Stomach (tissue), 9 donors: Measurements from ENCODE around the gene TMED7. TPM values are rescaled to one million over a fixed set of nuclear protein-coding genes. Genes with fewer than 3 reads are reported as not detected.
A peak's percentile ranks its signal among the peaks of the same experiment; 100 is the strongest.

Source experiments
- DNase-seq, 2 donors: peaks; one replicate each; pipeline versions ENCODE4 v3.0.0 to v3.0.0-alpha.2; 2013 to 2019
- H3K27ac ChIP-seq, 5 donors: fragments of 200-600 bp in 4 of 5; sonication (generic) in 4 of 5; one replicate each; pipeline ENCODE4 v1.5.1; 2013 to 2019; ENCODE audit warnings: mild to moderate bottlenecking in 1 of 5, moderate library complexity in 1 of 5
- H3K27me3 ChIP-seq, 3 donors: fragments of 200-600 bp; sonication (generic); one replicate each; pipeline ENCODE4 v1.5.1; 2017 to 2019; ENCODE audit warnings: mixed run types in 1 of 3
- H3K36me3 ChIP-seq, 4 donors: fragments of 200-600 bp; sonication (generic); 1 replicate in 3 of 4; 2 replicates in 1 of 4; pipeline ENCODE4 v1.5.1; 2016 to 2019
- H3K4me1 ChIP-seq, 4 donors: fragments of 200-600 bp; sonication (generic); one replicate each; pipeline ENCODE4 v1.5.1; 2016 to 2019
- H3K4me3 ChIP-seq, 4 donors: fragments of 200-600 bp; sonication (generic) in 3 of 4; one replicate each; pipeline ENCODE4 v1.5.1; 2016 to 2019; ENCODE audit warnings: mild to moderate bottlenecking in 1 of 4
- H3K9me3 ChIP-seq, 4 donors: fragments of 200-600 bp; sonication (generic); one replicate each; pipeline ENCODE4 v1.5.1; 2016 to 2019
- EP300 ChIP-seq: sonication (generic); formaldehyde crosslinking; IDR thresholded peaks from one replicate; pipeline ENCODE4 v1.6.1; 2017; ENCODE audit warnings: antibody characterized with exemption
- POLR2A ChIP-seq, 4 donors: fragments of 450-650 bp; IDR thresholded peaks; one replicate each; pipeline ENCODE4 v1.6.1; 2016; ENCODE audit warnings: antibody characterized with exemption in 4 of 4, control low read depth in 2 of 4, mild to moderate bottlenecking in 1 of 4, moderate library complexity in 1 of 4
- POLR2AphosphoS5 ChIP-seq, 3 donors: sonication (generic); formaldehyde crosslinking; IDR thresholded peaks; one replicate each; pipeline ENCODE4 v1.6.1; 2016; ENCODE audit warnings: antibody characterized with exemption in 3 of 3
- WGBS, 5 donors: extraction: QIAGEN DNeasy Blood & Tissue Kit in 3 of 5; methylation state at CpG; one replicate each; pipeline versions ENCODE4 v1.1.5 to v1.1.7; 2013 to 2018; 5-methylcytosine and 5-hydroxymethylcytosine counted together
- intact Hi-C: fragments of 100-400 bp; cut with DNase I; formaldehyde crosslinking; loops from one replicate; pipeline ENCODE4 v1.15.1; 2023; ENCODE audit warnings: low total_unique reads
- polyA plus RNA-seq, 3 donors: library from polyadenylated mRNA; stranded (reverse); fragments of 200-250 nt; gene quantifications; one replicate each; pipeline ENCODE4 v1.2.3, GENCODE V29; 2013
- total RNA-seq, 5 donors: library from RNA; depleted of rRNA; stranded (reverse); fragments of >200 nt; gene quantifications; one replicate each; pipeline versions ENCODE4 v1.1.0 to v1.2.3, GENCODE V29; 2014 to 2016
- TF ChIP-seq, protein P1 (sequence below), 7 experiments: fragments of 450-650 bp in 4 of 7; fragments of 200-600 bp in 3 of 7; sonication (generic) in 3 of 7; IDR thresholded peaks; one replicate each; pipeline ENCODE4 v1.5.1; 2016 to 2019; ENCODE audit warnings: antibody characterized with exemption in 7 of 7, control low read depth in 2 of 7, mild to moderate bottlenecking in 1 of 7
- donor health status: healthy with polysubstance abuse.
- donor health status: Bipolar disorder and iron deficiency.
- donor health status: healthy.

The TMED7 gene
- total and polyA plus RNA-seq, 8 donors: 9.8 to 169 (median 27.8) TPM

DNA sequence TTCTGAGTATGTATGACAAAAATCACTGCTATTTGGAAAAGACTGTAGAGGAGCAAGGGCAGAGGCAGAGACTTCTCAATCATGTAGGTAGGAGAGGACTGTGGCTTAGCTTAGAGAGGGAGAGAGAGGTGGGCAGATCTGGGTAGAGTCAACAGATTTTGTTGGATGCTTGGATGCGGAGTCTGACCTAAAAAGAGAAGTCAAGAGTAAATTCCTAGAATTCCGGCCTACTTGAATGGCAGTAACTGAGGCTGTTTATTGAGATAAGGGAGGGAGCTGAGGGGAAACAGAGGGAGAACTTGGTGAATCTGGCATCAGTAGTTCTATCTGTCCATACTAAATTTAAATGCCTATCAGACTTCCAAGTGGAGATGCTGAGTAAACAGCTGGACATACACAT lies 25.9 kb downstream of the TMED7 start:
- no peak for DNase-seq
- TF ChIP-seq POLR2AphosphoS5 (IDR thresholded peaks at IDR 0.05) (no peak), EP300 (no peak), POLR2A (IDR thresholded peaks at IDR 0.05) (no peak)
- TF ChIP-seq, protein P1, sequence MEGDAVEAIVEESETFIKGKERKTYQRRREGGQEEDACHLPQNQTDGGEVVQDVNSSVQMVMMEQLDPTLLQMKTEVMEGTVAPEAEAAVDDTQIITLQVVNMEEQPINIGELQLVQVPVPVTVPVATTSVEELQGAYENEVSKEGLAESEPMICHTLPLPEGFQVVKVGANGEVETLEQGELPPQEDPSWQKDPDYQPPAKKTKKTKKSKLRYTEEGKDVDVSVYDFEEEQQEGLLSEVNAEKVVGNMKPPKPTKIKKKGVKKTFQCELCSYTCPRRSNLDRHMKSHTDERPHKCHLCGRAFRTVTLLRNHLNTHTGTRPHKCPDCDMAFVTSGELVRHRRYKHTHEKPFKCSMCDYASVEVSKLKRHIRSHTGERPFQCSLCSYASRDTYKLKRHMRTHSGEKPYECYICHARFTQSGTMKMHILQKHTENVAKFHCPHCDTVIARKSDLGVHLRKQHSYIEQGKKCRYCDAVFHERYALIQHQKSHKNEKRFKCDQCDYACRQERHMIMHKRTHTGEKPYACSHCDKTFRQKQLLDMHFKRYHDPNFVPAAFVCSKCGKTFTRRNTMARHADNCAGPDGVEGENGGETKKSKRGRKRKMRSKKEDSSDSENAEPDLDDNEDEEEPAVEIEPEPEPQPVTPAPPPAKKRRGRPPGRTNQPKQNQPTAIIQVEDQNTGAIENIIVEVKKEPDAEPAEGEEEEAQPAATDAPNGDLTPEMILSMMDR (IDR thresholded peaks at IDR 0.05): no peak
- H3K4me1 ChIP-seq: peaks cover 27 to 45% (median 37%) of the 10 kb centered on the region in 4 donors
- no peaks in the 10 kb centered on the region for H3K27me3 ChIP-seq
- H3K36me3 ChIP-seq: peaks cover 0 to 6% (median 0%) of the 10 kb centered on the region in 4 donors
- H3K9me3 ChIP-seq: no peaks in the 10 kb centered on the region
- intact Hi-C loops: no loop called here
- peak overlapping the region in 2 of 5 donors; percentile 21 to 22 for H3K27ac ChIP-seq
- 61 to 90% (median 81%) methylated on average over 2 of the region's 2 CpGs for WGBS, 5 donors
- no peak overlapping the region for H3K4me3 ChIP-seq

DNA sequence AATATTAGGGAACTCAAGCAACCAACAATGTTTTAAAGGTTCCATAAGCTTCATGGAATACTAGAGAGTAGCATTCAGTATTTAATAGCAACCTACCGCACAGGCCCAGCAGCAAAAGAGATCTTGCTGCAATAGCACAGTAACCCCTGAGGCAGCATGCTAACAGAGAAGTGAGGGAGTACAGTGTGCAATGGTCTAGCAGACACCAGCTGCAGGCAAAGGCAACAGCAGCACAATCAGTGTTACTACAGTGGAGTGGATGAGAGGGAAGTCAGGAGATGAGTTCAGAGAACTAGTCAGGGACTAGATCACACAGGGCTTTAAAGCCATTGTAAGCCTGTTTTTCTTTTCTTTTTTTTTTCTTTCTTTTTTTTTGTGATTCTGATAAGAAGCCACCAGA lies 26.3 kb downstream of the TMED7 start:
- TF ChIP-seq POLR2AphosphoS5 (IDR thresholded peaks at IDR 0.05): no peak
- no peak for TF ChIP-seq EP300
- TF ChIP-seq, protein P1 (IDR thresholded peaks at IDR 0.05): no peak
- no peak for TF ChIP-seq POLR2A (IDR thresholded peaks at IDR 0.05)
- DNase-seq: peak in 1 of 2 donors; percentile 47
- H3K9me3 ChIP-seq: no peaks in the 10 kb centered on the region
- 70 to 83% (median 76%) methylated on average over 1 of the region's 1 CpG for WGBS, 5 donors
- no peak overlapping the region for H3K4me3 ChIP-seq
- intact Hi-C loops: no loop called here
- no peaks in the 10 kb centered on the region for H3K27me3 ChIP-seq
- peaks cover 0 to 3% (median 0%) of the 10 kb centered on the region in 4 donors for H3K36me3 ChIP-seq
- peak overlapping the region in 2 of 5 donors; percentile 21 to 22 for H3K27ac ChIP-seq
- peaks cover 27 to 45% (median 37%) of the 10 kb centered on the region in 4 donors for H3K4me1 ChIP-seq

DNA sequence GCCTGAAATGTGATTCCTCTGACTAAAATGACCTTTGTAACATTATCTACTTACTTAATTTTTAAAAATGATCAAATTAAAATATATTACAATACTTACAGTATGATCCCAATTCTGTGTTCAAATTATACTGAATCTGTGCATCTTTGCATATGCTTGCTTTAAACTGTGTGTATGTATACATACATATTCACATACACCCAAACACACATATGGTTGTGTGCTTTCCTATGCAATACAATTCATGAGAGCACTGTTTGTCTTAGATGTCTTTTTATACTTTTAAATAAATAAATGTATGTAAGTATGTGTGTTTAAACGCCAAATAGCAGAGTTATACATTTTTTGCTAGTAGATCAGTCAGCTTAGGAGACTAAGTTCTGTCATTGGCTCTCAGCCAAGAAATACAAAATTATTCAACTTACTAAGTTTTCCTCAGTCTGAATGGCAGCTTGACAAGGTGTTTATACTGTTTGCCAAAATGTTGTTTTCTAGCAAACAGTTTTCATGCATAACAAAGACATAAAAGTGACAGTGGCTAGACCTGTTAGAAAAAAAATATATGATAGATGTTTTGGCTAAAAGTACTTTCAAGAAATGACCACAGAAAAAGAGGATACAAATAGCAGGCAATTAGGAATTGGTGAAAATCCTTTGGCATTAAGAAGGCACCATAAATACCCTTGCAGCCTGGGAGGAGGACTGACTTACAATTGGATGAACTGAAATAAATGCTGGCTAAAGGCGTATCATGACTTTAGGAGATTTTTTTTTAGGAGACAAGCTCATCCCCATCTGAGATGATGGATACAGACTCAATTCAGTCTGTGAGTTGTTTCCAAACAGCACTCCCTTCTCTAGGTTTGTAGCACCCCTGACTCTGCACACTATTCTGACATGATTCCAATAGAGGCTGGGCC lies 31.4 kb downstream of the TMED7 start:
- Histone ChIP-seq H3K4me3 (no peak overlapping the region), H3K4me1 (peaks cover 0 to 10% (median 4%) of the 10 kb centered on the region in 4 donors), H3K27me3 (no peaks in the 10 kb centered on the region), H3K36me3 (no peaks in the 10 kb centered on the region), H3K27ac (no peak overlapping the region), H3K9me3 (no peaks in the 10 kb centered on the region)
- WGBS, 5 donors: 69 to 76% (median 71%) methylated on average over 2 of the region's 2 CpGs
- TF ChIP-seq POLR2A (IDR thresholded peaks at IDR 0.05) (no peak), EP300 (no peak), POLR2AphosphoS5 (IDR thresholded peaks at IDR 0.05) (no peak)
- TF ChIP-seq, protein P1 (IDR thresholded peaks at IDR 0.05): no peak
- no peak for DNase-seq
- intact Hi-C loops: no loop called here

DNA sequence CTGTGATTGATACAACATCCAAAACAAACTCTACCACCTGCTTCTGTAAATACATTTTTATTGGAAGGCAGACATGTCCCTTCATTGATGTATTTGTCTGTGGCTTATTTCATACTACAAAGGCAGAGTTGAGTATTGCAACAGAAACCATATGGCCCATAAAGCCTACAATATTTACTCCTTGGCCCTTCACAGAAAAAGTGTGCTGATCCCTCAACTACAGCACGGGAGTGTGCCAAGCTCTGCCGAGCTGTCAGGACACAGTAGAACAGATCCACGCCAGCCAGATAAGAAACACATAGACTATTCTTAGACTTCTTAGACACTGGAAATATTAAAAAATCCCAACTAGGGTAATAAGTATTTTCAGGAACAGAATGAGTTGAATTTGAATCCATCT lies 36.8 kb downstream of the TMED7 start:
- Histone ChIP-seq H3K27ac (no peak overlapping the region), H3K4me3 (no peak overlapping the region), H3K36me3 (no peaks in the 10 kb centered on the region), H3K4me1 (peaks cover 0 to 22% (median 8%) of the 10 kb centered on the region in 4 donors), H3K9me3 (no peaks in the 10 kb centered on the region), H3K27me3 (no peaks in the 10 kb centered on the region)
- TF ChIP-seq POLR2AphosphoS5 (IDR thresholded peaks at IDR 0.05) (no peak), POLR2A (IDR thresholded peaks at IDR 0.05) (no peak), EP300 (no peak)
- TF ChIP-seq, protein P1 (IDR thresholded peaks at IDR 0.05): no peak
- peak in 1 of 2 donors; percentile 23 for DNase-seq
- intact Hi-C loops: loop anchor here (5.0 kb wide), 1 partner anchor 277 kb away; no protein-coding TSS in a partner anchor
- WGBS, 5 donors: 27 to 51% (median 36%) methylated on average over 3 of the region's 3 CpGs
